HG03558 (cell line): ENCODE results near the gene CMIP.

ENCODE experiments used
- ATAC-seq: cut with Tn5 transposase; IDR thresholded peaks from one replicate; pipeline ENCODE4 v1.9.1; 2021; ENCODE audit warnings: moderate number of reproducible peaks; ENCODE audit not compliant: unreplicated experiment; ENCODE audit errors: extremely low read depth

The CMIP gene

GRCh38 chr16:81544700-81545271 is 100.2 kb downstream of the CMIP start:
- ATAC-seq = no peak

GRCh38 chr16:81545470-81546250 is 101.1 kb downstream of the CMIP start:
- no peak for ATAC-seq

- ATAC-seq = no peak
These were observed 102.2 kb downstream of the CMIP start for GRCh38 chr16:81546781-81547180.

GRCh38 chr16:81547194-81547938 is 102.8 kb downstream of the CMIP start:
- ATAC-seq = no peak

GRCh38 chr16:81547939-81548216 is 103.3 kb downstream of the CMIP start:
- ATAC-seq = no peak

- no peak for ATAC-seq
These were observed 103.9 kb downstream of the CMIP start for GRCh38 chr16:81548551-81548875.

- ATAC-seq = no peak
These were observed 104.4 kb downstream of the CMIP start for GRCh38 chr16:81548876-81549546.

- ATAC-seq = no peak
These were observed 105.2 kb downstream of the CMIP start for GRCh38 chr16:81549547-81550431.

- no peak for ATAC-seq
These were observed 105.8 kb downstream of the CMIP start for GRCh38 chr16:81550432-81550808.

- no peak for ATAC-seq
These were observed 106.7 kb downstream of the CMIP start for GRCh38 chr16:81551151-81551808.

GRCh38 chr16:81551821-81552304 is 107.3 kb downstream of the CMIP start:
- ATAC-seq = no peak

GRCh38 chr16:81552743-81553079 is 108.1 kb downstream of the CMIP start:
- no peak for ATAC-seq

- ATAC-seq = no peak
These were observed 108.6 kb downstream of the CMIP start for GRCh38 chr16:81553080-81553813.

- ATAC-seq = no peak
These were observed 109.4 kb downstream of the CMIP start for GRCh38 chr16:81553814-81554675.

GRCh38 chr16:81554979-81555378 is 110.4 kb downstream of the CMIP start:
- no peak for ATAC-seq

GRCh38 chr16:81555660-81556059 is 111.1 kb downstream of the CMIP start:
- no peak for ATAC-seq

- ATAC-seq = no peak
These were observed 112.2 kb downstream of the CMIP start for GRCh38 chr16:81556715-81557284.

- ATAC-seq = no peak
These were observed 113.5 kb downstream of the CMIP start for GRCh38 chr16:81558077-81558443.
